GM12875 (cell line): Measurements from ENCODE around the gene MBNL1.

Experiments used
- H3K4me3 ChIP-seq: one replicate; pipeline ENCODE4 v1.5.1; 2011; ENCODE audit warnings: low read depth, low read length, control low read depth
- CTCF ChIP-seq: IDR thresholded peaks from 2 replicates; pipeline ENCODE4 v1.5.1; 2011; ENCODE audit warnings: low read depth, mild to moderate bottlenecking, control low read depth, inconsistent platforms, low read length, moderate library complexity, borderline replicate concordance; ENCODE audit not compliant: insufficient read depth

The MBNL1 gene

GRCh38 chr3:152511904-152512303 lies 243.2 kb downstream of the MBNL1 start:
- H3K4me3 ChIP-seq = no peak overlapping the region
- TF ChIP-seq CTCF = no peak

GRCh38 chr3:152513301-152513960 lies 244.7 kb downstream of the MBNL1 start:
- no peak for TF ChIP-seq CTCF
- H3K4me3 ChIP-seq = no peak overlapping the region
